OCI-LY1 (cell line): ENCODE data around the gene NUDCD3.

Experiments used
- H2AFZ ChIP-seq: fragments of 200-600 bp; sonication (generic), shearing (Covaris generic); 2 replicates; pipeline ENCODE4 v1.6.0; 2014; ENCODE audit warnings: antibody characterized with exemption, mild to moderate bottlenecking, low read length
- H3F3A ChIP-seq: fragments of 200-600 bp; sonication (generic), shearing (Covaris generic); 2 replicates; pipeline ENCODE4 v1.6.0; 2014; ENCODE audit warnings: mild to moderate bottlenecking, antibody characterized with exemption, low read length, moderate library complexity; ENCODE audit not compliant: insufficient read depth
- H3K27ac ChIP-seq: fragments of 200-600 bp; sonication (generic); 2 replicates; pipeline ENCODE4 v1.5.1; 2014; ENCODE audit warnings: low read length, mixed run types, mild to moderate bottlenecking, low read depth; ENCODE audit not compliant: poor library complexity, severe bottlenecking
- H3K27me3 ChIP-seq: fragments of 200-600 bp; sonication (generic); 2 replicates; pipeline ENCODE4 v1.6.0; 2014; ENCODE audit warnings: antibody characterized with exemption, mild to moderate bottlenecking, low read length, moderate library complexity; ENCODE audit not compliant: insufficient read depth
- H3K36me3 ChIP-seq: fragments of 200-600 bp; sonication (generic); 2 replicates; pipeline ENCODE4 v1.6.1; 2014; ENCODE audit warnings: mild to moderate bottlenecking, antibody characterized with exemption, low read length, moderate library complexity, mixed read lengths; ENCODE audit not compliant: insufficient read depth
- H3K4me1 ChIP-seq: fragments of 200-600 bp; sonication (generic); 2 replicates; pipeline ENCODE4 v1.5.1; 2014; ENCODE audit warnings: mild to moderate bottlenecking, low read length, moderate library complexity; ENCODE audit not compliant: insufficient read depth, severe bottlenecking
- H3K4me2 ChIP-seq: fragments of 200-600 bp; sonication (generic), shearing (Covaris generic); 2 replicates; pipeline ENCODE4 v1.6.1; 2014; ENCODE audit warnings: low read length
- H3K4me3 ChIP-seq: fragments of 200-600 bp; sonication (generic); 2 replicates; pipeline ENCODE4 v1.5.1; 2014; ENCODE audit warnings: low read length, low read depth, mild to moderate bottlenecking, mixed read lengths; ENCODE audit not compliant: poor library complexity, severe bottlenecking
- H3K79me2 ChIP-seq: fragments of 200-600 bp; shearing (Covaris generic); 2 replicates; pipeline ENCODE4 v1.6.1; 2016; ENCODE audit warnings: mixed run types, low read length, mixed read lengths; ENCODE audit not compliant: insufficient read depth
- H3K9ac ChIP-seq: fragments of 200-600 bp; sonication (generic), shearing (Covaris generic); 2 replicates; pipeline ENCODE4 v1.6.1; 2014; ENCODE audit warnings: mild to moderate bottlenecking, low read length, mixed read lengths
- H3K9me2 ChIP-seq: fragments of 200-600 bp; sonication (generic), shearing (Covaris generic); 2 replicates; pipeline ENCODE4 v1.6.1; 2014; ENCODE audit warnings: low read depth, mild to moderate bottlenecking, low read length, mixed read lengths
- H3K9me3 ChIP-seq: fragments of 200-600 bp; shearing (Covaris generic); 2 replicates; pipeline ENCODE4 v1.6.1; 2014; ENCODE audit warnings: low read length, mixed read lengths
- H4K20me1 ChIP-seq: fragments of 200-600 bp; sonication (generic), shearing (Covaris generic); 2 replicates; pipeline ENCODE4 v1.6.0; 2016; ENCODE audit warnings: mild to moderate bottlenecking, low read length; ENCODE audit not compliant: insufficient read depth
- EZH2 ChIP-seq: fragments of 200-600 bp; sonication (generic), shearing (Covaris generic); IDR thresholded peaks from 2 replicates; pipeline ENCODE4 v1.8.0; 2017; ENCODE audit warnings: borderline replicate concordance, mixed run types, mild to moderate bottlenecking, antibody characterized with exemption, low read length, moderate library complexity, mixed read lengths
- TF ChIP-seq, protein P1 (sequence below): fragments of 200-600 bp; sonication (generic), shearing (Covaris generic); IDR thresholded peaks from 2 replicates; pipeline ENCODE4 v1.5.1; 2017; ENCODE audit warnings: mild to moderate bottlenecking, antibody characterized with exemption, low read length, moderate library complexity, mixed read lengths

Gene NUDCD3

DNA sequence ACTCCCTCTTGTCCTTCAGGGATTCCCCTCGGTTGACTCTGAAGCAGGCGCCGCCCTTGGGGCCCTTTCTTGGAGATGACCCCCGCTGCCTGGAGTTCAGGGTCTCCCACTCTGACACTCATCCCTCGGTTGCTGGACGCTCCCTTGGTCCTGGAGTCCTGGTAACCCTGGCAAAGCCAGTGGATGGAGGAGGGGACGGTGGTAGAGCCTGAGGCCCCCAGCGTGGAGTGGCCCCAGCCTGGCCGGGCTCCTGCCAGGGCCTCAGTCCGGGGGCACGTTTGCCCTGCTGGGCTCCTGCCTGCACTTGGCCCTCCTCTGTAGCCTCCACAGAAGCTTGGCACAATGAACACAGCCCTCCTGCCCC lies 155.7 kb downstream of the NUDCD3 start:
- Histone ChIP-seq H3K4me2 (no peak overlapping the region), H4K20me1 (no peaks in the 10 kb centered on the region), H3K27me3 (peaks cover 7% of the 10 kb centered on the region; the same call in 1 of the 2 replicates), H3F3A (no peaks in the 10 kb centered on the region), H3K36me3 (no peaks in the 10 kb centered on the region), H3K79me2 (no peaks in the 10 kb centered on the region), H2AFZ (no peak overlapping the region), H3K4me1 (peaks cover 3% of the 10 kb centered on the region), H3K4me3 (no peak overlapping the region), H3K27ac (no peak overlapping the region), H3K9me2 (no peaks in the 10 kb centered on the region), H3K9ac (no peak overlapping the region), H3K9me3 (peaks cover 5% of the 10 kb centered on the region; the same call in 1 of the 2 replicates)
- TF ChIP-seq EZH2, result no peak
- TF ChIP-seq, protein P1, sequence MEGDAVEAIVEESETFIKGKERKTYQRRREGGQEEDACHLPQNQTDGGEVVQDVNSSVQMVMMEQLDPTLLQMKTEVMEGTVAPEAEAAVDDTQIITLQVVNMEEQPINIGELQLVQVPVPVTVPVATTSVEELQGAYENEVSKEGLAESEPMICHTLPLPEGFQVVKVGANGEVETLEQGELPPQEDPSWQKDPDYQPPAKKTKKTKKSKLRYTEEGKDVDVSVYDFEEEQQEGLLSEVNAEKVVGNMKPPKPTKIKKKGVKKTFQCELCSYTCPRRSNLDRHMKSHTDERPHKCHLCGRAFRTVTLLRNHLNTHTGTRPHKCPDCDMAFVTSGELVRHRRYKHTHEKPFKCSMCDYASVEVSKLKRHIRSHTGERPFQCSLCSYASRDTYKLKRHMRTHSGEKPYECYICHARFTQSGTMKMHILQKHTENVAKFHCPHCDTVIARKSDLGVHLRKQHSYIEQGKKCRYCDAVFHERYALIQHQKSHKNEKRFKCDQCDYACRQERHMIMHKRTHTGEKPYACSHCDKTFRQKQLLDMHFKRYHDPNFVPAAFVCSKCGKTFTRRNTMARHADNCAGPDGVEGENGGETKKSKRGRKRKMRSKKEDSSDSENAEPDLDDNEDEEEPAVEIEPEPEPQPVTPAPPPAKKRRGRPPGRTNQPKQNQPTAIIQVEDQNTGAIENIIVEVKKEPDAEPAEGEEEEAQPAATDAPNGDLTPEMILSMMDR, result no peak

DNA sequence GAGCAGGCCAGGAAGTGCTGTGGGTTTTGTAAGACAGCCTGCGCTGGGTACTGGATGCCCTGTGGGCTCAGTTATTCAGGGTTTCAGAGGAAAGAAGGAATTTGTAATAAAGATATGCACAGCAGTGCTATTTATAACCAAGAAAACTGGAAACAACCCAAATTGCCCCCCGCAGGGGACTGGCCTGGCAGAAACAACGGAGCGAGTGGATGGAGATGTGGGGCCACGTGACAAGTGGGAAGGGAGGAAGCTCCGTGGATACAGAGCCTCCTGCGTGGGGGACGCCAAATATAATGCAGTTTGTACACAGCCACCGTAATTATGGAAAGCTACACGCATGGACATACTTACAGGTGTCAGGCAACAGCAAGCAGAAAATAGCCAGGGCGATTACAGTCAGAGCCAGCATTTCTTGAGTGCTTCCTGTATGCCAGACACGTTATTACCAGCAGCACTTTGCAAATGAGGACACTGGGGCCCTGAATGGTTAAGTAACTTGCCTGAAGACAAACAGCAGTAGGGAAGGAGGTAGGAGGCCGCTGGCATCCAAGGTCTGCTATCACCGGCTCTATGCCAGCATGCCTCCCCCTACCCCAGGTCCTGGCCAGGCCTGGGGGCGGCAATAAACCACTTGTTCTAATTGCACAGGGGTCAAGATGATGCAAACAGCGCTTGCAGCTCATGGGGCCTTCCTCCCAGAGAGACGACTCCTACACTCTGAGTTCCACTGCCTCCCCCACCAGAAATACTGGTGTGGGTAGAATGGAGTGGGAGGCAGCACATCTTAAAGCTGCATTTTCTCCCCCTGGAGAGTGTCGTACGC lies 156.3 kb downstream of the NUDCD3 start:
- Histone ChIP-seq H3F3A (no peaks in the 10 kb centered on the region), H3K79me2 (no peaks in the 10 kb centered on the region), H3K4me2 (no peak overlapping the region), H2AFZ (no peak overlapping the region), H3K4me1 (peaks cover 3% of the 10 kb centered on the region), H3K36me3 (no peaks in the 10 kb centered on the region), H3K4me3 (no peak overlapping the region), H3K27ac (no peak overlapping the region), H4K20me1 (no peaks in the 10 kb centered on the region), H3K27me3 (peaks cover 7% of the 10 kb centered on the region; the same call in 1 of the 2 replicates), H3K9ac (no peak overlapping the region), H3K9me2 (no peaks in the 10 kb centered on the region), H3K9me3 (peaks cover 5% of the 10 kb centered on the region; the same call in 1 of the 2 replicates)
- TF ChIP-seq, protein P1, result no peak
- no peak for TF ChIP-seq EZH2

DNA sequence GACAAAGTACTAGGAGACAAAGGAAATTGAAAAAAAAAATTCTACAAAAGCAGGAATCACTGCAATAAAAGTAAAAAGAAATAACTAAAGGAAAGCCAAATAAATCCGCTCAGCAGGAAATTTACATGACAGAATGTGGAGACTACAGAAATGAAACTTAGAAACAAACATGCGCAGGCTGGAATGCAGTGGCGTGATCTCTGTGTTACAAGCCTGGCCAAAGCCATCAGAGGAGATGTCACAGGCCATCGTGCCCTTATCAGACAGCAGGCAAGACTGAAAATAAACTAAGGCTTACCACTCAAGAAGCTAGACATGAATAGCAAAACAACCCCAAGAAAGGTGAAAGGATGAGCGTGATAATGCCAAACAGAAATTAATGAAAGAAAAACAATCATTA lies 158.8 kb downstream of the NUDCD3 start:
- Histone ChIP-seq H3K79me2 (no peaks in the 10 kb centered on the region), H3K9me3 (no peaks in the 10 kb centered on the region), H3K9ac (no peak overlapping the region), H3K9me2 (no peaks in the 10 kb centered on the region), H3K27me3 (no peaks in the 10 kb centered on the region; the same call in 1 of the 2 replicates), H3K4me3 (no peak overlapping the region), H4K20me1 (no peaks in the 10 kb centered on the region), H3F3A (no peaks in the 10 kb centered on the region), H2AFZ (no peak overlapping the region), H3K36me3 (no peaks in the 10 kb centered on the region), H3K4me1 (no peaks in the 10 kb centered on the region), H3K4me2 (no peak overlapping the region), H3K27ac (no peak overlapping the region)
- TF ChIP-seq EZH2, result no peak
- TF ChIP-seq, protein P1, result no peak
